Osteoblast (primary cell): ENCODE measurements around the gene SERGEF. TPM values are rescaled to one million over a fixed set of nuclear protein-coding genes. Genes with fewer than 3 reads are reported as not detected.
"Not testable (repeated sequence)": the region's sequence is repeated elsewhere in the genome, so short reads cannot be mapped to it uniquely, and the experiment has no call there.

Experiments used
- DNase-seq: peaks from one replicate; pipeline ENCODE4 v3.0.0; 2011; ENCODE audit warnings: low spot score, mixed read lengths; ENCODE audit not compliant: insufficient read length; ENCODE audit errors: missing footprints
- H2AFZ ChIP-seq: 2 replicates; pipeline ENCODE4 v1.6.0; 2011; ENCODE audit warnings: mild to moderate bottlenecking, low read length
- H3K27ac ChIP-seq: 2 replicates; pipeline ENCODE4 v1.5.1; 2011; ENCODE audit warnings: mild to moderate bottlenecking, low read depth, low read length, moderate library complexity
- H3K27me3 ChIP-seq: 2 replicates; pipeline ENCODE4 v1.6.0; 2012; ENCODE audit warnings: mild to moderate bottlenecking, control low read depth, inconsistent platforms, low read length, moderate library complexity; ENCODE audit not compliant: insufficient read depth
- H3K36me3 ChIP-seq: 2 replicates; pipeline ENCODE4 v1.5.1; 2011; ENCODE audit warnings: mild to moderate bottlenecking, low read length, control low read depth, moderate library complexity; ENCODE audit not compliant: insufficient read depth
- H3K4me1 ChIP-seq: 2 replicates; pipeline ENCODE4 v1.5.1; 2011; ENCODE audit warnings: mild to moderate bottlenecking, low read length, control low read depth, moderate library complexity; ENCODE audit not compliant: insufficient read depth
- H3K4me2 ChIP-seq: 2 replicates; pipeline ENCODE4 v1.6.0; 2011; ENCODE audit warnings: mild to moderate bottlenecking, low read length; ENCODE audit not compliant: insufficient read depth
- H3K4me3 ChIP-seq: fragments of 200-600 bp; sonication (generic); 3 replicates; pipeline ENCODE4 v1.5.1; 2012; ENCODE audit warnings: mild to moderate bottlenecking, low read length, inconsistent platforms; ENCODE audit not compliant: insufficient read depth
- H3K79me2 ChIP-seq: 2 replicates; pipeline ENCODE4 v1.6.0; 2012; ENCODE audit warnings: mild to moderate bottlenecking, low read length, control low read depth, inconsistent platforms; ENCODE audit not compliant: insufficient read depth
- H3K9me3 ChIP-seq: 2 replicates; pipeline ENCODE4 v1.5.1; 2011; ENCODE audit warnings: low read depth, low read length, control low read depth
- H4K20me1 ChIP-seq: 2 replicates; pipeline ENCODE4 v1.6.0; 2012; ENCODE audit warnings: mild to moderate bottlenecking, low read length, control low read depth; ENCODE audit not compliant: insufficient read depth
- total RNA-seq: library from RNA; depleted of rRNA; stranded (reverse); fragments of >200 nt; gene quantifications from 2 replicates; pipeline ENCODE4 v1.2.3, GENCODE V29; 2012
- TF ChIP-seq, protein P1 (sequence below): IDR thresholded peaks from 2 replicates; pipeline ENCODE4 v1.5.1; 2011; ENCODE audit warnings: mild to moderate bottlenecking, low read depth, low read length, moderate library complexity; ENCODE audit errors: extremely low read depth

SERGEF gene
- total RNA-seq, 1 donor = 29.7 TPM

DNA sequence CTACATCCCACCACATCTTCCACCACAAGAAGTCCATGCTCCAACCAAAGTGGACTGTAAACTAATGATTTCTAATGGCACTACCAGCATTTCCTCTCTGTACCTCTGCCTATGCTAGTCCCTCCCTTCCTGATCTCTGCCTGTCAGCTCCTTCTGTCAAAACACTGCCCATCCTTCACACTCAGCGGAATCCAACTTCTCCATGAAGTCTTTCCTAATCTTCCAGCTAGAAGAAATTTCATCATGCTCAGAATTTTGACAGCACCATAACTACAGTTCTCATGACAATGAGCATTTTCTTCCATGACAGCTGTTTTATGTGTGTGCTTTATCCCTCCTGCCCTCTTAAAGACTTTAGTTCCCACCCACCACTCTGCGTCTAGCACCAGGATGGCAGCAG, 111.4 kb downstream of the SERGEF start:
- no peaks in the 10 kb centered on the region for H3K4me1 ChIP-seq
- H3K36me3 ChIP-seq = no peaks in the 10 kb centered on the region
- no peaks in the 10 kb centered on the region for H4K20me1 ChIP-seq
- DNase-seq = no peak
- no peaks in the 10 kb centered on the region for H3K27me3 ChIP-seq
- TF ChIP-seq, protein P1, sequence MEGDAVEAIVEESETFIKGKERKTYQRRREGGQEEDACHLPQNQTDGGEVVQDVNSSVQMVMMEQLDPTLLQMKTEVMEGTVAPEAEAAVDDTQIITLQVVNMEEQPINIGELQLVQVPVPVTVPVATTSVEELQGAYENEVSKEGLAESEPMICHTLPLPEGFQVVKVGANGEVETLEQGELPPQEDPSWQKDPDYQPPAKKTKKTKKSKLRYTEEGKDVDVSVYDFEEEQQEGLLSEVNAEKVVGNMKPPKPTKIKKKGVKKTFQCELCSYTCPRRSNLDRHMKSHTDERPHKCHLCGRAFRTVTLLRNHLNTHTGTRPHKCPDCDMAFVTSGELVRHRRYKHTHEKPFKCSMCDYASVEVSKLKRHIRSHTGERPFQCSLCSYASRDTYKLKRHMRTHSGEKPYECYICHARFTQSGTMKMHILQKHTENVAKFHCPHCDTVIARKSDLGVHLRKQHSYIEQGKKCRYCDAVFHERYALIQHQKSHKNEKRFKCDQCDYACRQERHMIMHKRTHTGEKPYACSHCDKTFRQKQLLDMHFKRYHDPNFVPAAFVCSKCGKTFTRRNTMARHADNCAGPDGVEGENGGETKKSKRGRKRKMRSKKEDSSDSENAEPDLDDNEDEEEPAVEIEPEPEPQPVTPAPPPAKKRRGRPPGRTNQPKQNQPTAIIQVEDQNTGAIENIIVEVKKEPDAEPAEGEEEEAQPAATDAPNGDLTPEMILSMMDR = no peak
- H3K4me2 ChIP-seq = no peak overlapping the region
- H2AFZ ChIP-seq = no peak overlapping the region
- H3K79me2 ChIP-seq = no peaks in the 10 kb centered on the region
- no peak overlapping the region for H3K4me3 ChIP-seq
- H3K9me3 ChIP-seq = no peaks in the 10 kb centered on the region
- H3K27ac ChIP-seq = no peak overlapping the region

DNA sequence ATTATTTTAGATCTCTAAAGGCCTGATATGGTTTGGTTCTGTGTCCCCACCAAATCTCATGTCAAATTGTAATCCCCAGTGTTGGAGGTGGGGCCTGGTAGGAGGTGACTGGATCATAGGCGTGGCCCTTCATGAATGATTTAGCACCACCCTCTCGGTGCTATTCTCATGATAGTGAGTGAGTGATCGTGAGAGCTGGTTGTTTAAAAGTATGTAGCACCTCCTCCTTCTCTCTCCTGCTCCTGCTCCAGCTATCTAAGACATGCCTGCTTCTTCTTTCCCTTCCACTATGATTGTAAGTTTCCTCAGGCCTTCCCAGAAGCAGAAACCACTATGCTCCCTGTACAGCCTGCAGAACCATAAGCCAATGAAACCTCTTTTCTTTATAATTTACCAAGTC, 114.1 kb downstream of the SERGEF start:
- Histone ChIP-seq H3K4me1 (no peaks in the 10 kb centered on the region), H3K4me2 (no peak overlapping the region), H4K20me1 (no peaks in the 10 kb centered on the region), H3K79me2 (no peaks in the 10 kb centered on the region), H3K4me3 (no peak overlapping the region), H3K27me3 (no peaks in the 10 kb centered on the region), H3K9me3 (no peaks in the 10 kb centered on the region), H3K36me3 (no peaks in the 10 kb centered on the region), H3K27ac (no peak overlapping the region), H2AFZ (no peak overlapping the region)
- DNase-seq = no peak
- TF ChIP-seq, protein P1 = no peak

DNA sequence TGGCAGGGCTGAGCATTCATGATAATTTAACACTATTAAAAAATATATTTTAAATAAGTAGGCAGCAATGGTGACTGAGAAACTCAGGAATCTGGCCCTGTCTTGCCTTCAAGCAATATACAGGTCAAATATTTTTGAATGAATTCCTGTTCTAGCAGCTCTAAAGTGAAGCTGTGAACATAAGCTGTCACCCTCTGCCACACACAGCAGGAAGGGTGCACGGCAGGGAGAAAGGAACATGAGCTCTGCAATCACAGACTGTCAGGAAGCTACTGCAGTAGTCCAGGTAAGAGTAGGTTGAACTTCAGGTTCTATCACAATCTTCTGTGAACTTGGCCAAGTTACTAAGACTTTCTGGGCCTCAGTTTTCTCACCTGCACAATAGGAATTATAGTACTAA, 114.8 kb downstream of the SERGEF start:
- no peaks in the 10 kb centered on the region for H3K36me3 ChIP-seq
- no peak overlapping the region for H2AFZ ChIP-seq
- TF ChIP-seq, protein P1 = no peak
- no peak for DNase-seq
- H3K9me3 ChIP-seq = no peaks in the 10 kb centered on the region
- no peaks in the 10 kb centered on the region for H4K20me1 ChIP-seq
- H3K4me2 ChIP-seq = no peak overlapping the region
- H3K79me2 ChIP-seq = no peaks in the 10 kb centered on the region
- H3K4me3 ChIP-seq = no peak overlapping the region
- H3K4me1 ChIP-seq = no peaks in the 10 kb centered on the region
- no peak overlapping the region for H3K27ac ChIP-seq
- no peaks in the 10 kb centered on the region for H3K27me3 ChIP-seq

DNA sequence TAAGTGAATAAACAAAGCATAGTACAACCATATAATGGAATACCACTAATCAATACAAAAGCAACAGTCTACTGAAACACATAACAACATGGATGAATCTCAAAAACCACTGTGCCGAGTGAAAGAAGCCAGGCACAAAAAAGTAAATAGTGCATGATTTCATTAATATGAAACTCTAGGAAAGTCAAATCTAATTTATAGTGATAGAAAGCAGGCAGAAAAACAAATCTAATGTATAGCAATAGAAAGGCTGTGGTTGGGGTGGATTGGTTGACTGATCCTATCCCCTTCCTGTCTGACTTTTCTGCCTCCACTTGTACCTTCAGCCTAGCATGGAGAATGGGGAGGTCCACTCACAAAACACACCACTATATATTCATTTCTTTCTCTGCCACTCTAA, 115.4 kb downstream of the SERGEF start:
- no peaks in the 10 kb centered on the region for H3K79me2 ChIP-seq
- no peaks in the 10 kb centered on the region for H3K4me1 ChIP-seq
- TF ChIP-seq, protein P1 = no peak
- no peak overlapping the region for H2AFZ ChIP-seq
- H3K27ac ChIP-seq = no peak overlapping the region
- H3K36me3 ChIP-seq = no peaks in the 10 kb centered on the region
- no peak for DNase-seq
- H3K9me3 ChIP-seq = no peaks in the 10 kb centered on the region
- no peak overlapping the region for H3K4me3 ChIP-seq
- no peaks in the 10 kb centered on the region for H4K20me1 ChIP-seq
- no peak overlapping the region for H3K4me2 ChIP-seq
- no peaks in the 10 kb centered on the region for H3K27me3 ChIP-seq

DNA sequence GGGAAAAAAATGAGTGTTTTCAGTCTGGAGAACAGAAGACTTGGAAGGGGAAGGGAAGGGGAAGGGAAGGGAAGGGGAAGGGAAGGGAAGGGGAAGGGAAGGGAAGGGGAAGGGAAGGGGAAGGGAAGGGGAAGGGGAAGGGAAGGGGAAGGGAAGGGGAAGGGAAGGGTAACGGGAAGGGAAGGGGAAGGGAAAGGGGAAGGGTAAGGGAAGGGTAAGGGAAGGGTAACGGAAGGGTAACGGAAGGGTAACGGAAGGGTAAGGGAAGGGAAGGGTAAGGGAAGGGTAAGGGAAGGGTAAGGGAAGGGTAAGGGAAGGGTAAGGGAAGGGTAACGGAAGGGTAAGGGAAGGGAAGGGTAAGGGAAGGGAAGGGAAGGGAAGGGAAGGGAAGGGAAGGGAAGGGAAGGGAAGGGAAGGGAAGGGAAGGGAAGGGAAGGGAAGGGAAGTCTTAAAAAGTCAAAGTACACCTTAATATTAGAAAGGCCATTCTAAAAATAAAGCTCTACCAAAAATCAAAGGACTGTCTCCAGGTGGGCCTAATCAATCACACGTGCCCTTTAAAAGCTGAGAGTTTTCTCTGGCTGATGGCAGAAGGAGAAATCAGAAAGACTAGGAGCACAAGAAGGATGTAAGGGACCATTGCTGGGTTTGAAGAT, 116.2 kb downstream of the SERGEF start:
- H3K36me3 ChIP-seq, H3K27me3 ChIP-seq, H2AFZ ChIP-seq, H3K79me2 ChIP-seq, H3K4me2 ChIP-seq, DNase-seq, H3K9me3 ChIP-seq, H3K4me3 ChIP-seq, H3K27ac ChIP-seq, H3K4me1 ChIP-seq, H4K20me1 ChIP-seq: not testable (repeated sequence)
